ENCODE data around the gene IFRD2.
A peak's percentile ranks its signal among the peaks of the same experiment; 100 is the strongest.
"Not testable (repeated sequence)": the region's sequence is repeated elsewhere in the genome, so short reads cannot be mapped to it uniquely, and the experiment has no call there.

The IFRD2 gene

GRCh38 chr3:50246517-50246954 is 45.7 kb downstream of the IFRD2 start:
- peak; percentile 85 to 90 for DNase-seq

DNA sequence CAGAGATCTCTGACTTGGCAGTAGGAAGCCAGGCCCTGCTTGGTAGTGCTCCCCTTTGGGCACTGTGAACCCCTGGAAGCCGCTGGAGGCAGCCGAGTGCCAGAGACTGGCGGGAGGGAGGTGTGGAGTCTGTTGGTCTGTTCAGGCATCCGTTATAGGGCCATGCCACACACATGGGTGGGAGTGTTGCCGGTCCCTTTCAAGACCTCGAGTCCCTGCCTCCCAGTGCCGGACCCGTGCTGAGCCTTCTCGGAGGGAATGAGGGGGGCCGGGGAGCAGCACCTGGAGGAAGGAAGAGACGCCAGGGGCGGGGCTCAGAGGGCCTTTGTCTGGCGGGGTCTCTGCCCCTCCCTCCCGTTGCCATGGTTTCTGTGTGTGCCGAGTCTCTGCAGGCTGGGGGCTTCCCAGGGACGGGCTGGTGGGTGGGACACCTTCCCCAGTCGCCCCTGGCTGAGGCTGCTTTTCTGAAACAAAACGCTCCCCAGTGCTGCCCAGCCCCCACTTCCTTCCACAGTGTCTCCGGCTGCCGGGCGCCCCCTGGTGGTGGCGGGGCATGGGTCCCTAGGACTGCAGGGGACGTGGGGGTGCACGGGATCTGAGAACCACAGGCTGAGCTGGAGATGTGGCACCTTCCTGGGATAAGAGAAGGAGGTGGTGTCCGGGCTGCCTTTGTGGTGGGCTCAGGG is 46.3 kb downstream of the IFRD2 start:
- DNase-seq = peak; percentile 98

DNA sequence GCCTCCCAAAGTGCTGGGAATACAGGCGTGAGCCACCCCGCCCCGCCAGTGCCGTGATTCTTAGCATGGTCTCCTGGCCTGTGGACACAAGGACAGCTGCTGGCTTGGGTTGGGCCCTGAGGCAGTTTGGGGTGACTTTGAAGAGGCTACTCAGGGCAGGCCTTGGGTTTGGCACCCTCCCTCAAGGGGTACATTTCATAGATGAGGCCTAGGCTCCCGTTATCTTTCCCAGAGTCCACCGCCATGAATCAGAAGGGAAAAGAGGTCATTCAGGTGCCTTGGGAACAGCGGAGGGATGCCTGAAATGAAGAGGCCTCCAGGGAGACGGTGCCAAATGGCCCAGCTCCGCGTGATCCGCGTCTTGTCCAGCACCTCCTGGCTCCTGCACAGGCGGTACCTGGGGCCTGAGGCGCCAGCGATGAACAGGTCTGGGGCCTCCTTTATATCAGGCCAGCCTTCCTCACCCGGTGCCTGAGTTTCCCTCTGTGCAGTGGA is 46.9 kb downstream of the IFRD2 start:
- DNase-seq = no peak

GRCh38 chr3:50244813-50245212 is 47.4 kb downstream of the IFRD2 start:
- not testable (repeated sequence) for DNase-seq

- DNase-seq = no peak
These were observed 48.7 kb downstream of the IFRD2 start for GRCh38 chr3:50243543-50243895.

DNA sequence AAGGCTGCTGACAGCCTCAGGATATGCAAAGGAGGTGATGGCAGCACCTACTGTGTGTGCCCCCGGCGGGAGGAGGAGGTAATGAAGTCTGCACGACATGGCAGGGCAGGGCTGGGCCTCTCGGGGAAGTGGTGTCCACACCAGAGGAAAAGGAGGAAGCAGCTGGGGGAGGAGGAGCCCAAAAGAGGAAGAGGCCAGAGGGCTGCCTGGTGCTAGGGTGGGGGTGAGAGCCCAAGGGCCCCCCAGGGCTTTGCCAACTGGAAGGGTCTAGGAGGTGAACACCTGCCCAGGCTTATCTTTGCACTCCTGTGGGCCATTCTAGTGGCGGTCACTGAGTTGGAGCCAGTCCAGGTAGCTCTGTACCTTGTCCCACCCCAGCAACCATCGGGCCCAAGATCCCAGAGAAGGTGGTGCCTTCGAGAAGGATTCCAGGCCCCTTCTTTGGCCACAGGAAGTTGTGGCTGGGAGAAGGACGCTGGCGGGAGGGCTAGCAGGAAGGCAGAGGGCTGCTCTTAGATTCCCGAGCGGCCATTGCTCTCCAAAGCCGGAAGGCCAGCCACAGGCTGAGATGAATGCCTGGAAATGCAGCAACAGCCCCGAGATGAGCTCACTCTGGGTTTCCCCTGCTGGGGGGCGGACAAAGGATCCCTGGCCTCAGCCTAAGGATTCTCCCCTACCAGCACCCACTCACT is 49.2 kb downstream of the IFRD2 start:
- DNase-seq = peak; percentile 56 to 70

DNA sequence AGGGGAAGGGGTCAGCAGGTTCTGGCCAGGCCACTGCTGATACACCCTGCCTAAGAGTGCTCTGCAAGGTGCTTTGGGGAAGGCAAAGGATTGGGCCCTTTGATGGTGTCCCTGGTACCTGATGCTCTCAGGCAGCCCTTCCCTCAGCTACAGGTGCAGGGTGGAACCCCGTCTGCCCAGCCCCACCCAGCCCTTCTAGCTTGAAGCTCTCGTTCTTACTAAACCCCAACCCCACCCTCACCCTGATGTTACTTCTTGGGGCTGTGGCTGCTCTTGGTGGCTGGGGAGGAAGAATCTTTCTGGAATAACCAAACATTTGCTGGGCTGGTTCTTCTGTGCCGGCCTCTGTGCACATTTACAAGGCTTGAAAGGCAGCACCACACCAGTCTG is 49.9 kb downstream of the IFRD2 start:
- no peak for DNase-seq

- DNase-seq = no peak
These were observed 50.4 kb downstream of the IFRD2 start for GRCh38 chr3:50241713-50242380.

- DNase-seq = no peak
These were observed 51.1 kb downstream of the IFRD2 start for GRCh38 chr3:50241163-50241562.

- no peak for DNase-seq
These were observed 52.6 kb downstream of the IFRD2 start for GRCh38 chr3:50239649-50240048.

DNA sequence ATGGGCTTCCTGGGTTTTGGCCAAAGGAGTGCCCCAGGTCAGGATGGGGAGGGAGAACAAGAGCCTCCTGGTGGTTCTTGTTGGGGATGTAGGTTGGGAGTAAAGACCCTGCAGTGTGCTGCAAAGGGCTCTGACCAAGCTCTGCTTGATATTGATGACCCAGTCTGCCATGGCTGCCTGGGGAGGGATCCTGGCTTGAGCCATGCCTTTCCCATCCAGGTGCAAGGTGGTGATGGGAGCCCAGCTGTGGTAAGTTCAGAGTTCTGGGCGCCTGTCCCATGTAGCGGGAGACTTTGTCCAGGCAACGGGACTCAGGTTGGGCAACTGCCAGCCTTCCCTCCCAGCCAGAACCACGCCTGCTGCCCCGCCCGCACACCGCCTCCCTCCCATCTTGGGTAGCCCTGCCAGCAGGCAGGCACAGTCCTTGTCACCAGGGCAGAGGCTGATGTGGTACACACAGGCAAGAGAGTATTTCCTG is 53.6 kb downstream of the IFRD2 start:
- peak in 1 of 2 experiments; percentile 38 for DNase-seq

DNA sequence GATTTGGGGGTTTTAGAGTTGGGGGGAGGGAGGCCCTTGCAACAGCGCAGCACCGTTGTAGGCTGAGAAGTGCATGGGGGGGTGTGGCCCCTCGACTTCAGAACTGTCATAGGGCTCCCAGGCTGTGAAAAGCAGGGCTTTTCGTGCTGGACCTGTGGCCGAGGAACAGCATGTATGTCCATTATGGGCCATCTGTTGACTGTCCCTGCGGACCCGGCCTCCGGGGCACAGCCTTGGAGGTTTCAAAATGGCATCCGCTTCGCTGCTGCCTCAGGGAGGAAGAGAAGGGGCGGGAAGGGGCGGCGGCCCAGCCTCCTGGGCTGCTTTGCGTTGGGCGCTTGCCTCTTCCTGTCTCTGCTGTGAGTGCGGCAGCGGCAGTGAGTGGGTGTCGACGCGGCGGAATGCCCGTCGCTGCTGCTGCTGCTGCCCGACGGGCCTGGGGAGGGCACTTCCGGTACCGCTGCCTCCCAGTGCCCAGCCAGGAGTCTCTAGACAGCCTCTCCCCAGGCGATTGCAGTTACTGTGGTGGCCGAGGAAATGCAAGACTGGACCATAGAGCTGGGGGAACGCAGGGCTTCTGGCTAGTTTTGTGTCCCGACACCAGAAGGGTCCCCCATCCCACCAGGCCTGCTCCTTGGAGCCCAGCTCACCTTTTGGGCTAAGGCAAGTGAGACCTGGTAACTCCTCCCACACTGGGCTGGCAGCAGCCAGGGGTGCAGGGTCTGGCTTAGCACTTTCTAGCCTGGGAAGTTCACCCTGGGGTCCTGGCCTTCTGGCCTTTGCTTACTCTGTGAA is 54.3 kb downstream of the IFRD2 start:
- DNase-seq = peak; percentile 87 to 90
